ENCODE data around the gene RTN4RL1. TPM values are rescaled to one million over a fixed set of nuclear protein-coding genes. Genes with fewer than 3 reads are reported as not detected.

The RTN4RL1 gene
- total RNA-seq, 3 donors from 2014 or later = 0.14 to 0.47 (median 0.43) TPM

DNA sequence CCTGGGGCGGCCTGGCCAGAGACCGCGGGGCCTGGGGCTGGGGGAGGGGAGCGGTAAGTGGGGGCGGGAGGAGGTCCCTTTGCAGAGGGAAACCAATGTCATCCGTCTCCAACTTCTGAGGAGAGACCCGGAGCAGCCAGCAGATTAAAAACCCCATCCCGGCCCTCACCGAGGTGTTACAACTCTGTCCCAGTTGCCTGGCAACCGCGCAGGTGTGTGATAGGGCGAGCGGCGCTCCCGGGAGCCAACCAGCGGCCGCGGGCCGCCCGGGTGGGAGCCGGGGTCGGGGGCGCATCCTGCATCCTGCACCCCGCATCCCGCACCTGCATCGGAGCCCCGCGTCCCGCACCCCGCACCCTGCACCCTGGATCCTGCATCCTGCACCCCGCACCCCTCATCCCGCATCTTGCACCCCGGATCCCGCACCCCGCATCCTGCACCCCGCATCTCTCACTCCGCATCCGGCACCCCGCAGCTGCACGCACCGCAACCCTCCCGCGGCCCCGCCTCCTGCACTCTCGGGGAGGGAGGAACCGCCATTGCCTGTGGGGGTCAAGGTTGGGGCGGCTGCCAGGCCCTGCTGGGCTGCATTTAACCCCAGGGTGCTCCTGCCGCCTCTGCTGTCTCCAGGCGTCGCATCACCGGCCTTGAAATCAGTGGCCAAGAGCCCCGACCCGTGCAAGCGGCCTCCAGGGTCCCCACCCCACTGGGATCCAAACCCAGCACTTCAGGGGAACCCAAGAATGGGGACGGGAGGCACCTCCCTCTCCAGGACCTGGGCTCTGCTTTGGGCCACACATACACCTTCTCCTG, 47.3 kb downstream of the RTN4RL1 start:
- ATAC-seq (no peak), DNase-seq (no peak)
- H3K9me3 ChIP-seq = no peaks in the 10 kb centered on the region
- no peak overlapping the region for H3K4me3 ChIP-seq
- intact Hi-C loops (cut with DNase I, micrococcal nuclease) = no loop called here
- no peaks in the 10 kb centered on the region for H3K36me3 ChIP-seq (ENCODE audit: low read depth)
- no peak for TF ChIP-seq CTCF (IDR thresholded peaks at IDR 0.05)
- H3K4me1 ChIP-seq (ENCODE audit: low read depth) = no peaks in the 10 kb centered on the region

DNA sequence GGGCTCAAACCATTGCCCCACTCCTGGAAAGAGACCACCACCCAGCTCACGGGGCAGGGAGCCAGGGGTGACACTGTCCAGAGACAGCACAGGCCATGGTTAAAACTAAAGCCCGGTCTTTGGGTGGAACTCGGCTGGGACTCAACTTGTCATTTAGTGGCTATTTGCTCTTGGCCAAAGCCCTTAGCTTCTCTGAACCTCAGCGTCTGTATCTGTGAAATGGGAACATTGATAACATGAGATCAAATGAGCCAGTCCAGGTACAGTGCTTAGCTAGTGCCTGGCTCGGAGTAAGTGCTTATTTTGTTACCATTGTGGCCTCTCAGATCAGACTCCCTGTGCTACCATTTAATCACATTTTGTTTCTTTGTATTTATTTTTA, 48.5 kb downstream of the RTN4RL1 start:
- H3K9me3 ChIP-seq = no peaks in the 10 kb centered on the region
- DNase-seq = no peak
- intact Hi-C loops (cut with DNase I, micrococcal nuclease) = no loop called here
- no peaks in the 10 kb centered on the region for H3K4me1 ChIP-seq (ENCODE audit: low read depth)
- ATAC-seq = no peak
- no peak for TF ChIP-seq CTCF (IDR thresholded peaks at IDR 0.05)
- no peaks in the 10 kb centered on the region for H3K36me3 ChIP-seq (ENCODE audit: low read depth)
- H3K4me3 ChIP-seq = no peak overlapping the region

GRCh38 chr17:1976000-1976682, 49.0 kb downstream of the RTN4RL1 start:
- H3K36me3 ChIP-seq (ENCODE audit: low read depth) = no peaks in the 10 kb centered on the region
- ATAC-seq = no peak
- H3K4me3 ChIP-seq = no peak overlapping the region
- intact Hi-C loops (cut with DNase I, micrococcal nuclease) = no loop called here
- no peaks in the 10 kb centered on the region for H3K9me3 ChIP-seq
- no peak for DNase-seq
- TF ChIP-seq CTCF (IDR thresholded peaks at IDR 0.05) = no peak
- H3K4me1 ChIP-seq (ENCODE audit: low read depth) = no peaks in the 10 kb centered on the region

- TF ChIP-seq CTCF (IDR thresholded peaks at IDR 0.05) = no peak
- no peak for ATAC-seq
- intact Hi-C loops (cut with DNase I, micrococcal nuclease) = no loop called here
Observed at GRCh38 chr17:1975573-1975972, 49.6 kb downstream of the RTN4RL1 start.

GRCh38 chr17:1972487-1973160, 52.5 kb downstream of the RTN4RL1 start:
- Histone ChIP-seq H3K4me1 (ENCODE audit: low read depth) (no peaks in the 10 kb centered on the region), H3K36me3 (ENCODE audit: low read depth) (no peaks in the 10 kb centered on the region), H3K9me3 (no peaks in the 10 kb centered on the region), H3K4me3 (no peak overlapping the region)
- TF ChIP-seq CTCF (IDR thresholded peaks at IDR 0.05) = no peak
- intact Hi-C loops (cut with DNase I, micrococcal nuclease) = no loop called here
- ATAC-seq (no peak), DNase-seq (peak in 1 of 3 donors; percentile 9)

More at GRCh38 chr17:1975573-1975972, 49.6 kb downstream of the RTN4RL1 start:
- Histone ChIP-seq H3K4me1 (ENCODE audit: low read depth) (no peaks in the 10 kb centered on the region), H3K4me3 (no peak overlapping the region), H3K9me3 (no peaks in the 10 kb centered on the region), H3K36me3 (ENCODE audit: low read depth) (no peaks in the 10 kb centered on the region)
- DNase-seq = no peak

Data from mucosa of descending colon (tissue), 3 donors.